ENCODE measurements around the gene C1QB. TPM values are rescaled to one million over a fixed set of nuclear protein-coding genes. Genes with fewer than 3 reads are reported as not detected.

The C1QB gene
- total RNA-seq, 1 donor, result 0.72 TPM

DNA sequence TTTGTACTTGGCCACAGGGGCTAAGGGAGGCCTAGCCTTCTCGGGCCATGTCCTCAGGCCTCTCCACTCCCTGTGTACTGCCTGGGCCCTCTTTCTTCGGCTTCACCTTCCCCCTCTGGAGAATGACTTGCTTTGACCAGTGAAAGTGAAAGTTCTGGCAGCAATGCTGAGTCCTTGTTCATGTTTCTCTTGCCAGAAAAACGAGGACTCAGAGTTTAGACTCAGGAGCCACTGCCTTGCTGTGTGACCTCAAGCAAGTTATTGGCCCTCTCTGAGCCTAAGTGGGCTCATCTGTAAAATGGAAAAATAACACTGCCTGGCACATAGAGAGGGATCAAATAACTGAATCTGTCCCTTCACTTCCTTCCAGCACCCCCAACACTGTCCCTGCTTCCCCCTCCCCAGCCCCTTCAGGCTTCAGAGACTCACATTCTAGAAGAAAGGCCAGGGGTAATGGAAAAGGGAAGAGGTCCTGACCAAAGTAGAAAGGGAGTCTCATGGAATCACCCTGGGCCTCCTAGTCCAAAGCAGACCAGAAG, 15.1 kb upstream of the C1QB start:
- no peak overlapping the region for H2AFZ ChIP-seq (ENCODE audit: low read length)
- no peak overlapping the region for H3K4me3 ChIP-seq (ENCODE audit: insufficient read depth, low read length)
- H3K27ac ChIP-seq (ENCODE audit: low read depth, low read length), result no peak overlapping the region
- no peaks in the 10 kb centered on the region for H3K79me2 ChIP-seq (ENCODE audit: insufficient read depth, low read length)
- H3K9me3 ChIP-seq (ENCODE audit: low read depth, low read length), result no peaks in the 10 kb centered on the region
- TF ChIP-seq, protein P1, sequence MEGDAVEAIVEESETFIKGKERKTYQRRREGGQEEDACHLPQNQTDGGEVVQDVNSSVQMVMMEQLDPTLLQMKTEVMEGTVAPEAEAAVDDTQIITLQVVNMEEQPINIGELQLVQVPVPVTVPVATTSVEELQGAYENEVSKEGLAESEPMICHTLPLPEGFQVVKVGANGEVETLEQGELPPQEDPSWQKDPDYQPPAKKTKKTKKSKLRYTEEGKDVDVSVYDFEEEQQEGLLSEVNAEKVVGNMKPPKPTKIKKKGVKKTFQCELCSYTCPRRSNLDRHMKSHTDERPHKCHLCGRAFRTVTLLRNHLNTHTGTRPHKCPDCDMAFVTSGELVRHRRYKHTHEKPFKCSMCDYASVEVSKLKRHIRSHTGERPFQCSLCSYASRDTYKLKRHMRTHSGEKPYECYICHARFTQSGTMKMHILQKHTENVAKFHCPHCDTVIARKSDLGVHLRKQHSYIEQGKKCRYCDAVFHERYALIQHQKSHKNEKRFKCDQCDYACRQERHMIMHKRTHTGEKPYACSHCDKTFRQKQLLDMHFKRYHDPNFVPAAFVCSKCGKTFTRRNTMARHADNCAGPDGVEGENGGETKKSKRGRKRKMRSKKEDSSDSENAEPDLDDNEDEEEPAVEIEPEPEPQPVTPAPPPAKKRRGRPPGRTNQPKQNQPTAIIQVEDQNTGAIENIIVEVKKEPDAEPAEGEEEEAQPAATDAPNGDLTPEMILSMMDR (IDR thresholded peaks at IDR 0.05; ENCODE audit: extremely low read depth, low read depth, low read length), result no peak
- H3K27me3 ChIP-seq (ENCODE audit: insufficient read depth, low read length), result peaks cover 13% of the 10 kb centered on the region
- peaks cover 2% of the 10 kb centered on the region for H4K20me1 ChIP-seq (ENCODE audit: insufficient read depth, low read length)
- no peaks in the 10 kb centered on the region for H3K4me1 ChIP-seq (ENCODE audit: insufficient read depth, low read length)
- H3K36me3 ChIP-seq (ENCODE audit: insufficient read depth, low read length), result no peaks in the 10 kb centered on the region
- no peak overlapping the region for H3K4me2 ChIP-seq (ENCODE audit: insufficient read depth, low read length)
- peak; percentile 63 for DNase-seq (ENCODE audit: insufficient read length, low spot score, missing footprints)

DNA sequence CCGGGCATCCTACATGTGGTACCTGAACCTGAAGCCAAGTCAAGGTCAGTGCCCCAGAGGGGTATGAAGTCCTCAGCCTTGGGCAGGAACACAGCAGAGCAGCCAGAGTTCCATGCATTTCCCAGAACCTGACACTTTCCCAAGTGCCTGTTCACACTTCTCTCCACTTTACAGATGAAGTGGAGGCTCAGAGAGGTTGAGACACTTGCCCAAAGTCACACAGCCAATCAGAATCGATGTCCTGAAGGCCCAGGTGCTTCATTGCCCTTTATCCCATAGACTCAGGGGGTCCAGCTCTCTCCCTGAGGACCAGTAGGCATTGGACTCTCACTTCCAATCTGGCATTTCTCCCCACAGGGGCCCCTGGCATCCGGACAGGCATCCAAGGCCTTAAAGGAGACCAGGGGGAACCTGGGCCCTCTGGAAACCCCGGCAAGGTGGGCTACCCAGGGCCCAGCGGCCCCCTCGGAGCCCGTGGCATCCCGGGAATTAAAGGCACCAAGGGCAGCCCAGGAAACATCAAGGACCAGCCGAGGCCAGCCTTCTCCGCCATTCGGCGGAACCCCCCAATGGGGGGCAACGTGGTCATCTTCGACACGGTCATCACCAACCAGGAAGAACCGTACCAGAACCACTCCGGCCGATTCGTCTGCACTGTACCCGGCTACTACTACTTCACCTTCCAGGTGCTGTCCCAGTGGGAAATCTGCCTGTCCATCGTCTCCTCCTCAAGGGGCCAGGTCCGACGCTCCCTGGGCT, 14.4 kb upstream of the C1QB start:
- Histone ChIP-seq H3K36me3 (ENCODE audit: insufficient read depth, low read length) (no peaks in the 10 kb centered on the region), H3K27me3 (ENCODE audit: insufficient read depth, low read length) (peaks cover 8% of the 10 kb centered on the region), H3K9me3 (ENCODE audit: low read depth, low read length) (no peaks in the 10 kb centered on the region), H3K79me2 (ENCODE audit: insufficient read depth, low read length) (no peaks in the 10 kb centered on the region), H3K4me2 (ENCODE audit: insufficient read depth, low read length) (no peak overlapping the region), H2AFZ (ENCODE audit: low read length) (no peak overlapping the region), H3K4me3 (ENCODE audit: insufficient read depth, low read length) (no peak overlapping the region), H3K27ac (ENCODE audit: low read depth, low read length) (no peak overlapping the region), H3K4me1 (ENCODE audit: insufficient read depth, low read length) (no peaks in the 10 kb centered on the region), H4K20me1 (ENCODE audit: insufficient read depth, low read length) (peaks cover 2% of the 10 kb centered on the region)
- DNase-seq (ENCODE audit: insufficient read length, low spot score, missing footprints), result peak; percentile 79
- TF ChIP-seq, protein P1 (IDR thresholded peaks at IDR 0.05; ENCODE audit: extremely low read depth, low read depth, low read length), result no peak

DNA sequence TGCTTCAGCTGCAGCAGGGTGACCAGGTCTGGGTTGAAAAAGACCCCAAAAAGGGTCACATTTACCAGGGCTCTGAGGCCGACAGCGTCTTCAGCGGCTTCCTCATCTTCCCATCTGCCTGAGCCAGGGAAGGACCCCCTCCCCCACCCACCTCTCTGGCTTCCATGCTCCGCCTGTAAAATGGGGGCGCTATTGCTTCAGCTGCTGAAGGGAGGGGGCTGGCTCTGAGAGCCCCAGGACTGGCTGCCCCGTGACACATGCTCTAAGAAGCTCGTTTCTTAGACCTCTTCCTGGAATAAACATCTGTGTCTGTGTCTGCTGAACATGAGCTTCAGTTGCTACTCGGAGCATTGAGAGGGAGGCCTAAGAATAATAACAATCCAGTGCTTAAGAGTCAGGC, 13.8 kb upstream of the C1QB start:
- no peaks in the 10 kb centered on the region for H3K4me1 ChIP-seq (ENCODE audit: insufficient read depth, low read length)
- H2AFZ ChIP-seq (ENCODE audit: low read length), result no peak overlapping the region
- TF ChIP-seq, protein P1 (IDR thresholded peaks at IDR 0.05; ENCODE audit: extremely low read depth, low read depth, low read length), result peak; percentile 13
- H4K20me1 ChIP-seq (ENCODE audit: insufficient read depth, low read length), result peaks cover 2% of the 10 kb centered on the region
- DNase-seq (ENCODE audit: insufficient read length, low spot score, missing footprints), result peak; percentile 88
- no peak overlapping the region for H3K4me3 ChIP-seq (ENCODE audit: insufficient read depth, low read length)
- H3K79me2 ChIP-seq (ENCODE audit: insufficient read depth, low read length), result no peaks in the 10 kb centered on the region
- no peaks in the 10 kb centered on the region for H3K36me3 ChIP-seq (ENCODE audit: insufficient read depth, low read length)
- H3K9me3 ChIP-seq (ENCODE audit: low read depth, low read length), result no peaks in the 10 kb centered on the region
- no peak overlapping the region for H3K4me2 ChIP-seq (ENCODE audit: insufficient read depth, low read length)
- H3K27me3 ChIP-seq (ENCODE audit: insufficient read depth, low read length), result peaks cover 6% of the 10 kb centered on the region
- no peak overlapping the region for H3K27ac ChIP-seq (ENCODE audit: low read depth, low read length)

DNA sequence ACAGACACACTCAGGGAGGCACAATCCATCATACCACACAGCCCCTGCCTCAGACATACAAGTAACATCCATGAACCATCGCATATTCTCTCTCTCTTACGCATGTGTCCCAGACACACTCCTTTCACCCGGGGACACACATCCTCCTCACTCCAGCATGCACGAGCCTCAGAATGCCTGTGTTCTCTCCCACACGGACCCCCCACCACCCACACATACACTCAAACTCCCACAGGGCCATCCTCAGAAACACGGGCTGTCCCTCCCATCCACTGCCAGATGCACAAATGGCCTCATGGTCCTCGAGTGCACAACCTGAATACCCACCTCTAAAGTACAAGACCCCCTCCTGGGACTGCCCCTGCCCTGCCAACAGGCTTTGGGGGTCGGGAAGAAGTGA, 11.8 kb upstream of the C1QB start:
- TF ChIP-seq, protein P1 (IDR thresholded peaks at IDR 0.05; ENCODE audit: extremely low read depth, low read depth, low read length), result no peak
- H3K27ac ChIP-seq (ENCODE audit: low read depth, low read length), result no peak overlapping the region
- no peaks in the 10 kb centered on the region for H3K9me3 ChIP-seq (ENCODE audit: low read depth, low read length)
- peaks cover under 1% of the 10 kb centered on the region for H3K27me3 ChIP-seq (ENCODE audit: insufficient read depth, low read length)
- no peak for DNase-seq (ENCODE audit: insufficient read length, low spot score, missing footprints)
- H3K4me1 ChIP-seq (ENCODE audit: insufficient read depth, low read length), result no peaks in the 10 kb centered on the region
- H2AFZ ChIP-seq (ENCODE audit: low read length), result no peak overlapping the region
- H3K79me2 ChIP-seq (ENCODE audit: insufficient read depth, low read length), result no peaks in the 10 kb centered on the region
- no peak overlapping the region for H3K4me2 ChIP-seq (ENCODE audit: insufficient read depth, low read length)
- H4K20me1 ChIP-seq (ENCODE audit: insufficient read depth, low read length), result peaks cover 2% of the 10 kb centered on the region
- H3K4me3 ChIP-seq (ENCODE audit: insufficient read depth, low read length), result no peak overlapping the region
- H3K36me3 ChIP-seq (ENCODE audit: insufficient read depth, low read length), result no peaks in the 10 kb centered on the region

Measured in osteoblast (primary cell).